ENCODE results near the gene HOXB3.

HOXB3 gene

DNA sequence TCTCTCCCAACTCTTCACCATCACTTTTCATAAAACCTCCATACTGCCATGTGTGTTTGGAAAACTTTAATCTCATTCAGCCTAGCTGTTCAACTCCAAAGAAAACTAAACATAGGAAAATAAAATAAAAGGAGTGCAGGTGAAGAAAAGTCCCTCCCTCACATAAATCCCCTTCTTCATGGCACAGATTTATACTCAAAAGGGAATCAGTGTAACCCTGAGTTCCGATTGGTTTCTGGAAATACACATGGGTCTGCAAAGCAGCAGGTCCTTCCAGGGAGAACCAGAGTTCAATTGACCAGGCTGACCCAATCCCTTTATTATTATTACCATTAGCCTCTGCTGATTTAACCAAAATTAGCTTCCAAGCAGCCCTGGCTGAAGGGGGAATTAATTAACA is 36.2 kb downstream of the HOXB3 start:
- no peak for DNase-seq

DNA sequence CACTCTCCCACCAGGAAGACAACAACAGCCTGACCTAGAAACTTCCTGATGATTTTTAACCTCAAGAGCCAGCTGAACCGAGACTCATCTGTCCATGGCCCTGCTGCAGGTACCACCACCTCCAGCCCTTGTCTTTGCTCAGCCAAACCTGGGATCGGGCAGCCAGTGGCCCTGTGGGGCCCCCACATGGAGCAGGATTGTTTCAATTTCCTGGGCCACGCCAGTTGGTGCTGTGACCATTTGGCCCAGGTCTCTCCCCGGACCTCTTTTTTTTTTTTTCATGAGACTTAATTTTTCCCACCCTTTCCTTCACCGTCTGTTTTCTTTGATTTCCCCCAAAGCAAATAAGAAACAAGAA is 36.9 kb downstream of the HOXB3 start:
- DNase-seq, result no peak

DNA sequence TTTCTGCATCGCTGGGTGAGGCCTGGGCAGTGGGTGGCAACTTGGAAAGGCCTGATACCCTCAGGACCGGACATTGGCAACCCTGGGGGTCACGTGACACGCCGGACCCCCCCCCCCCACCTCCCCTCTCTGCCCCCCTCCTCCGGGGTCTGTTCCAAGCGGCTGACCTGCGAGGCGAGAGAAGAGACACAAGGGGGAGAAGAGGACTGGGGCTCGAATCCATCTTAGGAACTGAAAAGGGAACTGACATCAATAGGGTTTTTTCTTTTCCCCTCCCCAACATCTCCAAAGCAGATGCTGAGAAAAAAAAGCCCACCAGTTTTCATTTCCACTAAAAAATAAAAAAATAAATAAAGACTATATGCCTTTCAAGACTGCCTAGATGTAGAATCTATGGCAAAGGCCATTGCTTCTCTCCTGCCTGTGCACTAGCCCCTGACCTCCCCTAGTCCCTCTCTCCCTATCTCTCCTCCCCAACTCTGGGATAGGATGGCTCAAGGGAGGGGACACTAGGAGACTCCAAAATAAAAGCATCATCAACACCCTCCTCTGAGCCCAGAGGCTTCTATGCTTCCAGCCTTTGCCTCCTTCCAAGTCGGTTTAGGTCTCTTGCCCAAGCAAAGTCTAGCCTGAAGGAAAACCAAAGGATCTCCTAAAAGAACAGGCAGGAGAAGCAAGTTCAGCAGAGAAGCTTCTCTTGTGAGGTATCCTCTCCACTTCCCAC is 37.4 kb downstream of the HOXB3 start:
- no peak for DNase-seq

DNA sequence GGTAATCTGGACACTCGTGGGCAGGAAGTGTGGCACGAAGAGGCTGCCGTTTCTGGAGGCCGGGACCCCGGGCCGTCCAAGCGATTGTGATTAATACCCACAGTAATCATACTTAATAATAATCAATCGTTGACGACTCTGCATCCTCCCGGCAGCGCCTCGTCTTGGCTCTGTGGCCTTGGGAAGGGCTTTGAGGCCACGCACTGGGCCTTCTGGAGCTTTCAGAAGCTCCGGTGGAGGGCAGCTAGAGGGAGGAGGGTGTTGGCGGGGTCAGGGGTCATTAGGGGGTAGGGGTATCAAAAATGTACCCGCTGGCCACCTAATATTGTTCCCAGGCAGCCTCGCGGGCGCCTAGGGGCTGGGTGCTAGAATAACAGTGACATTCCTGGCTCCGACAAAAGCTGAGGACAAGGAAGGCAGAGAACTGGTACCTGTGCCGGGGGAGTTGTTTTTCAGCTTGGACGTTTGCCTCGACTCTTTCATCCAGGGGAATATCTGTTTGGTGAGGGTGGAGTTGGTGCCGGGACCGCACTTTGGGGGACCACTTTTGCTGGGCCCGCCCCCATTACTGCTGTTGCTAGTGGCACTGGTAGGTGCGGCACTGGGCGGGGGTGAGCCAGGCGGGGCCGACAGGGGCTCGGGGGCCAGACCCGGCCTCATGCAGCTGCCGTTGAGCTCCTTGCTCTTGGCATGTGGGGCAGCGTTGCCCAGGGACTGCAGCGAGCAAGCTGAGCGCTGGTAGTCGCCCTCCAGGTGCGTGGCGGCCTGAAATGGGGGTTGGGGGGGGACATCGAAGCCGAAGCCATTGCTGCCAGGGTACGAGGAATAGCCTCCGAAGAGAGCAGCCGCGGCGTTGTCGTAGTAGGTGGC is 38.2 kb downstream of the HOXB3 start:
- DNase-seq, result no peak

DNA sequence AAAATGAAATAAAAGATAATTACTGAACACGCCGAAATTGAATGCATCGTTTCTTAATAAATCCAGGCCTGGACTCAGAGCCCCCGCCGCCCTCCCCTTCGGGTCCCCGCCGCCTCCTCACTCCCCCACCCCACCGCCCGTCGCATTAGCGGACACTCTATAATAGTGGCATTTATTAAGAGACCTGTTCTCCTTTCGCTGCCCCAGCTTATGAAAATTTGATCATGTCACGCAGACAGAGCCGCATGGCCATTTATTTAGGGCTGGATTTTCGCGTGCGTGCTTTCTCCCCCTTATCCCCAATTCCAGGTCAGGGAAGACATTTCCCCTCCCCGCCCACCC is 38.9 kb downstream of the HOXB3 start:
- DNase-seq, result no peak

DNA sequence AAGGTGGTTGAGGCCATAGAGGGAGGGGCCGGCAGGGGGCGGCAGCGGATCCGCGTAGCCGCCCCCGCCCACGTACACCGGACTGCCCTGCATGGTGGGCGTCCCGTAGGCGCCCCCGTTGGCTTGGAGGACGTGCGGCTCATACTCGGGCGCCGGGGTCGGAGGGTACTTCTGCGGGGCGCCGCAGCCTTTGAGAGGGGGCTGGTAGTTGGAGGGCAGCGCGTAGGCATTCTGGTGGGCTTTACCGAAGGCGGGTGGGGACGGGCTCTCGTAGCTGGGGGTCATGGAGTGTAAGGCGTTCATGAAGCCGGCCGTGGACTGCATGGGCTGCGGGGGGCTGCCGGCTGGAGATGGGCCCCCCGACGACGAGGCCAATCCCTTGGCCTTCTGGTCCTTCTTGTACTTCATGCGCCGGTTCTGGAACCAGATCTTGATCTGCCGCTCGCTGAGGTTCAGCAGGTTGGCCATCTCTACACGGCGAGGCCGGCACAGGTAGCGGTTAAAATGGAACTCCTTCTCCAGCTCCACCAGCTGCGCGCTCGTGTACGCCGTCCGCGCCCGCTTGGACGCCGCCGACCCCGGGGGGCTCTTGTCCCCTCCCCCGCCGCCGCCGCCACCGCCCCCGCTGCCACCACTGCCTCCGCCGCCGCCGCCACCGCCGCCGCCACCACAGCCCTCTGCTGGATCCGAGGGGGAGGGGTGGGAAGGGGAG is 39.4 kb downstream of the HOXB3 start:
- no peak for DNase-seq

DNA sequence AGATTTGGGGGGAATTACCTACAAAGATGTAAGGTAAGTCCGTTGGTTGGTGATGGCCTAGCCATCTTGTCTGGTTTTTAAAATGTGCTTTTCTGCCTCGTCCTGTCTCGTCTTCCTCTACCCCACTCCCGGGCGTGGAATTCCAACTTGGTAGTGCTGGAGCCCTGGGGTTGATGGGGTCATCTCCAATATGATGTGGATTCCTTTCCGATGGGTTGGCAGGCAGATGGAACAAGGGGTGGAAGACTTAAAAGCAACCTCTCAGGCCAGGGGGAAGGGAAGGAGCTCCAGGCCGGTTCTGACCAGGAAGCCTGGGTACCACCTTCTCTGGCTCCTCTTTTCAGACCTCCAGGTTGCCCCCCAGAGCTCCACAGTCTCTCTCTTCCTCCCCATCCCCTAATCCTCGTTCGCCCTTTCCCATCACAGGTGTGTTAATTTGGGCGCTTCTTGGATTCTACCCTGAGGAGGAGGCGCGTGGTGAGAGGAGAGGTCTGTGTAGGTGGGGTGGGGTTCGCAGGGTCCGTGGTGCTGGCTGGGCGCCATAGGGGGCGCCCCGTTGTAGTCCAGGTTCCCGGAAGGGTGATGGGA is 40.0 kb downstream of the HOXB3 start:
- DNase-seq, result no peak

DNA sequence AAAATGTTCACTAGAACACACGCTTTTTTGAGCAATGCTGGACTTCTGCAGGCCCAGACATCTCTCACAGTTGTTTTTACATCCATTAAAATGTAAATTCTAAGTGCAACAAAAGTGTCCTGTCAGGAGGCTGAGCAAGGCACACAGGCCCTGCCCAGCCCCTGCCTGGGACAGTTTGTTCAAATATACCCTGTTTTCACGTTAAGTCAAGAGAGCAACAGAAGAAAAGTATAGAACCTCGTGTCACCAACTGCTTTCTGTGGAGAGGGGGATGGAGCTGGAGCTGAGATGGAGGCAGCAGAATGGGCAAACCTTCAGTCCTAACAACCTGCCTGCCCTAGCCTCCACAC is 40.8 kb downstream of the HOXB3 start:
- DNase-seq, result no peak

DNA sequence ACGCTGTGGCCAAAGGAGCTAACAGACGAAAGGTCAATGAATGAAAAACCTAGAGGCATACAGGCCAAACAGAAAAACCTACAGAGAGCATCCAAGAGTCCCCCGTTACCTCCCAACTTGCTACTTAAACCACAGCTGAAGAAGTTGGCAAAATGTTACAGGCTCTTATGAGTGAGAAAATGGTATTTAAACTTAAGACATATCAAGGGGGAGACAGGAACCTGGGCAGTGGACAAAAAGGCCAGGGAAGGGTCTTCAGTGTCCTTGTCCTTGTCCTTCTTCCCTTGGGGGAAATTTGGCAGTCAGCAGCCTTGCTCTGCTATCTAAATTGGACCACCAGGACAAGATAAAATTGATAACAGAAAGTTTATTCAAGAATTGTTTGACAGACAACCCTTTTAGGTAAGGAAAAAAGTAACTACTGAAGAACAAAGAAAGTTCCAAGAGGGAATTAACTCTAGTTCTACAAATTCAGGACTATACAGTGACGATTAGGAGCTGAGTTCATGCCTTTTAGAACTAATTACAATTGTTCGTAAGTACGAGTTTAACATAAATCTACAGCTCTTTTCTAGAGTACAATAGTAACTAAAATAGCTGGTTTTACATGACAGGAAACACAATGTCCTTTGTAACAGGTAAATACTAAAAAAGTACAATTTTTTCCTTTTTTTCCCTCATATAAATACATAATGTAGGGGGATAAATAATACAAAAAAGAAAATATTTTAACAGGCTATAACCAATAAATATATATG is 41.3 kb downstream of the HOXB3 start:
- no peak for DNase-seq

DNA sequence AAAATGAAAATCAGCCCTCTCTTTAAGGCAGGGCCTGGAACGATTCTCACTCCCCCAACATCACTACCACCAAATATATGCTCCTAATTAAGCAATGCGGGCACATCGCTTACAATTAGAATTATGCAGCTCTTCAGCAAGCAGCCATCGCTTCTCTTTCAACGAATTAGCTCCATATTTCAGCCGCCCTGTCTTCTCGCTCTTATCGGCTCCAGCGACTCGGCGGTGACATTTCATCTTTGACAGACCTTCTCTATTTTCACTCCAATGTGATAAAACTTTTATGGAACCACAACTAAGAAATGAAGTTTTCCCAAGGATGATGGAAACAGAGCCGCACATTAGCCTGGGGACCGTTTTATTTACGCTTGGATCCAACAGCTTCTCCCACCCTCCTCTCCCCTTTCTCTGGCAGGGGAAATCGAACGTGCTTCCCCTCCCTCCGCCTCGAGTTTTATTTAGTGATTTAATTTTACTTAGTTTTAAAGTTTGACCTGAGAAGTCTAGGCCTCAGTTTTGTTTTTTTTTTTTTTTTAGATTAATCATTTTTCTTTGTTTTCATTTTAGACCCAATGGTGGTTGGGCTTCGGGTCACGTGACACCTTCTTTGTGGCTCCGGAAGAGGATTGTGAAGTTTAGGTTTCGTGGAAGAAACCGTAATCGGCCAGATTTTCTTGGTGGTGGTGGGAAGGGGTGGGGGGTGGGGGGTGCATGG is 42.1 kb downstream of the HOXB3 start:
- DNase-seq, result peak; percentile 56

DNA sequence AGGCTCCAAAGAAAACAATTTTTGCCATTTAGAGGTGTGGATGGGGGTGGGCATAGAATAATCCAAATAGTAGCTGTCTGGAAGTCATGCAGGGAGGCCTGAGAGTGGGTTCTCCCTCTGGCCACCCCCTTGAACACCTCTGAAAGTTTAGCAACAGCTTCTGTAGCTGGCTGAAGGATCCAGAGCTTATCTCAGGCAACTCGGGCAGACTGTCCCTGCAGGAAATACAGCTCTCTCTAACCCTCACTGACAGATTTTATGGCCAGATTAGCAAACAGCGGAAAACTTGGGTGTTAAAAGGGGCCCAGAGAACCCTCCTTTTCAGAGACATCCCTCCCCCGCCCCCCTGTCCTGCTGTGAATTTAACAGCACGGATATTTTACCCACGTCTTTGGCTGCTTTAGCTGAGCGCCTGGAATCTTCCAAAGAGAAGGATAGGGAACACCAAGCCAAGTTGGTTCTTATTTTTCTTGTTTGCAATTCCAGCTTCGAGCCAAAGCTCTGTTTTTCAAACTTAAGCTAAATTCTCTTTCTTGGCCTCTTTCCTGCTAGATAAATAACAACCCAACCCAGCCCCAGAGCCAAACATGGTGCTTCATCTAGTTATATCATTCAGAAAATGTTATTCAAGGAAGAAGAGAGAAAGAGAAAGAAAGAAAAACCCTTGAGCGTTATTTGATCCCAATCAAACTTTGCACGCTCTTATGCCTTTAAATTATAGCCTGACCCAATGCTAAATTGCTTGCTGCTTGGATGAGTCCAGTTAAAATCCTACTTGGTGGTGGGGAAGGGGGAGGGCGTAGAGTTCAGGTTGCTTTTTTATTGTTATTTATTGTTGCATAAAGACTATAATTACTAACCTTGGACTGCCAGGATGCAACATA is 42.9 kb downstream of the HOXB3 start:
- DNase-seq, result no peak

DNA sequence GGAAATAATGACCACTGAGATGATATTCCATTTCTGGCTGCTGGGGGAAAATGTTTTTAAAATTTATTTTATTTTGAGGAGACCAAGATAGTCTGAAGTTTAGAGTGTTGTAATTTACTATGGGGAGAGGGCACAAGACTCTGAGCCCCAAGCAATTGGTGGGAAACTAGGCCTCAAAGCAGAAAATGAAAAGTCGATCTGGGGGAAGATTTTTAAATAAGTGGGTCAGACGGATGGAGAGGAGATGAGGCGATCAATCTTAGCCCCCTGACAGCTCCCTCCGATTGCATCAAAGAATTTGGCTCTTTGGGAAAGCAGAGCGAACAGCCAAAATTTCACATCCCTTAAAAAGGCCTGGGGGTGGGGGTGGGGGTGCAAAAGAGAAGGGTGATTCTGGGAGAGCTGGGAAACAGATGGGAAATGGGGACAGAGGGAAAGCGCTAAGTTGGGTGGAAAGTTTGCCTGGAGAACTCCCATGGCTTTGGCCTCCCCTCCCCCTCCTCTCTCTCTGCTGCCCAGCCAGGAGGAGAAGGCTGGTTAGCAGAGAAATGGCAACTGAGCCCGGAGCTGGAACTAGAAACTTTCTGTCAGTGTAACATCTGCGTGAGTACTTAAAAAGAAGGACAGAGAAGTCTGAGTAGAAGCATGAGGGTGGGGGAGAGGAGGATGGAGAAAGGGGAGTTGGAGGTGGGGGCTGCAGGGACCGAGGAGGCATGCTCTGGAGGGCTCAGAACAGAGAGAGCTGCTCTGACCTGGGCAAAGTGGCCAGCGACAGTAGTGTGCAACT is 43.7 kb downstream of the HOXB3 start:
- DNase-seq, result no peak

DNA sequence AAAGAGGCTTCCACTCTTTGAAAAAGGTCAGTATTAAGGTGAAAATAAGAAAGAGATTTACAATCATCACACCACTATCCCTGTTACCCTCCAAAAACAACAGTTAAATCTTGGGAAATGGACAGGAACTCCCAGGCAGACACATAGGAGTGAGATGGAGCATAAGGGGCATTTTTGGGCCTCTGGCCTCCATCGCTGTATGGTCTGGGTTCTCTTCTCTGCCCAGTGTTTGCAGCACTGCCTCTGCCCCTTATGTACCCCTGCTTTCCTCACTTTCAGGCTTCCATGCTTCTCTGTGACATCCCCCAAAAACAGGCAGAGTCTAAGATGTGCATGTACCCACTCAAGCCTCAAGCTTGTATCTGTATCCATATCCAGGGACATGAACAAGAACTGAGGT is 44.5 kb downstream of the HOXB3 start:
- no peak for DNase-seq

DNA sequence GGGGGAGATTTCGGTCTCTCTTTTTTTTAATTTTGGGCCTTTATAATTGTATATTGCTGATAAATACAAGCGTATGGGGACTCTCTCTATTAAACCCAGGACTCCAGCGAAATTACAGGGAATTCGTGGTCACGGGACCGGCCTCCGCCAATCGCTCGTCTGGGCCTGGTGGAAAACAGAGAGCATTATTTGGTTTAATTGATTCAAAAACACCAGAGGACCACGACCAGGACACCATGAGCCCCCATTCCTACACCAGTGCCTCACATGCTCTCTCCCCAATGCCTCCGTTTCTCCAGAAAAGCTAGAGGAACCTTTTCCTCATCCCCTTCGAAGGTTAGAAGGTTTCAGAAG is 45.0 kb downstream of the HOXB3 start, which contains the start of gene HOXB2:
Gene HOXB2 (minus strand): TSS at position 88 of the 354 bp plus-strand sequence. CDS start 198 bp downstream, outside the sequence.
- DNase-seq, result no peak

DNA sequence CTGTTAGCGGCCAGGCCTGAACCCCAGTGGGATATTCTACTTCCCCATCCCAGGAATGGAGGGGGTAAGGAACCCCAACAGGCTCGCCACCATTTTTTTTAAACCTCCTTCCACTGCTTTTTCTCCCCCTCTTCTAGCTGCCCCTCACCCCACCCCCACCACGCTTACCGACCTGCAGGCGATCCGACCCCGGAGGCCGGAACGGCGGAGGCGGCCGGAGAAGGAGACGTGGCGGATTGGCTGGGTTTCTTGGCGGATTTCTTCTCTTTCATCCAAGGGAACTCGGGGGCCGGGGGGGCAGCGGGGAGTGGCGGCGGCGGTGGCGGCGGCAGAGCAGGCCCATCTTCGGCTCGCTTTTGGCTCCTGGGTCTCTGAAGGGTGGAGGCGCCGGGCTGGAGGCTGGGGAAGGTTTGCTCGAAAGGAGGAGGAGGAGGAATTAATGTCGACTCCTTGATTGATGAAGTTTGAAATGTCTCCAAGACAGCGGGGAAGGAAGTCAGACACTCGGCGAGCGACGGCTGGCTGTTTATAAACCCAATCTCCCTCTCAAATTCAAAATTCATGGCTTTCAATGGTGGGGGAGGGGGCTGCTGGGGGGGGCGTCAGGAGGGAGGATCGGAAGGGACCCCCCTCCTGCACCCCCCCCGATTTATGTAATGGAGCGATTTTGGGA is 45.6 kb downstream of the HOXB3 start:
- DNase-seq, result peak; percentile 61

DNA sequence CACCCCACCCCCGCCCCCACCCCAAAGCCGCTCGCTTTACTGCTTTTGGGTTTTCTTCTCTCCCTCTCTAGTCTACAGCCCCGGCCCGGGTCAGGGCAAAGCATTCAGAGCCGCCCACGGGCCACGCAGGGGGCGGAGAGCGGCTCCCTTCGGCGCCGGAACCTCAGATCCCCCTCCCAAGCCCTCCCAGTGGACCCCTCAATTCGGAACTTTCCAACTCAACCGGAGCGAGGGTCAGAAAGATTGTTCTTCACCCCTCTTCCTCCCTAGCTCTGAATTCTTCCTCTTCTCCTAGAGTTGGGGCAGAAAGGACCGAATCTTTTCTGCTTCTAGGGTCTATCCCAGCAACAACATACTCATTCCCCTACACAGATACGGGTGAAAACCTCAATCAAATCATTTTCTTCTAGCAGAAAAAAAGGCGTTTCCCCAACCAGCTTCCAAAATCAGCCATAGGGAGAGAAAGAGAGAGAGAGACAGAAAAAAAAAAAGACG is 46.1 kb downstream of the HOXB3 start:
- DNase-seq, result peak; percentile 68

DNA sequence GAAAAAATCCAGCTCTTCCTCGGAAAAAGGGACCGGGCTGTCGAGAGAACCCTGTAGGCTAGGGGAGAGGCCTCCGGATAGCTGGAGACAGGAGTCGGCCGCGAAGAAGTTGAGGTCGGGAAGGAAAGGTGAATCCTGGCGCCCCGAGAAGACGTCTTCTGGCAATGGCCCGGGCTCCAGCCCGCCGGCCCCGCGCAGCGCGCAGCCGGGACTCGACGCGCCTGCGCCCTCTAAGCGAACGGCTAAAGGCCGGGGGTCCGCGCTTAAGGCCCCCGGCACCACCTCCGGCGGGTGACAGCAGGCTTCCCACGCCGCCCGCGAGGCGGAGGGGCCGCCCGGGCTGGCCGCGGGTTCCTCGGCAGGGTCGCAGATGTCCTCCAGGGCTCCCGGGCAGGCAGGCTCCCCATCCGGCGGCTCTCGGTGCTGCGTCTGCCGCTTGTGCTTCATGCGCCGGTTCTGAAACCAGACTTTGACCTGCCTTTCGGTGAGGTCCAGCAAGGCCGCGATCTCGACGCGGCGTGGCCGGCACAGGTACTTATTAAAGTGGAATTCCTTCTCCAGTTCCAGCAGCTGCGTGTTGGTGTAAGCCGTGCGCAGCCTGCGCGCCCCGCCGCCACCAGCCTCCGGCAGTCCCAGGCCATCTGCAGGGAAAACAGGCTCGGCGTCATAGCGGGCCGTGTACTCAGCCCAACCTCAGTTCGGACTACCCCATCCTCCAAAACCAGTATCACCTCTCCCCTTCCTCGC is 46.8 kb downstream of the HOXB3 start:
- DNase-seq, result peak; percentile 76

DNA sequence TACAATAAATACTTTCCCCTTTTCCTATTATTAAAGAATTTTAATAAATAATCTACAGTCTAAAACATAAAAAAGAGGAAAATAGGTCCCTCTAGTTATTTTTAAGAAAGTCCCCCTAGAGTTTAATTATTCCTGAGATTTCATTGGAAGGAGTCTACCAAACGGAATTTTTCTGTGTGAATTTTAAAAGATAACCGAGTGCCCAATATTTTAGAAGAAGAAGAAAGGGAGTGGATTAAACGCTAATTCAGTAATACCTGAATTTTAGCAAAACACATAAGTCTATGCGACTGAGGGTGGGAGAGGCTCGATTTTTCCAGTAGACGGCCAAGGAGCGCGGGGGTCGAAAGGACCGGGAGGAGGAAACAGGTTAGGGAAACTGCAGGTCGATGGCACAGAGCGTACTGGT is 47.3 kb downstream of the HOXB3 start:
- DNase-seq, result no peak
